Neural cell (in vitro differentiated cells): Measurements from ENCODE around the gene ADM. TPM values are rescaled to one million over a fixed set of nuclear protein-coding genes. Genes with fewer than 3 reads are reported as not detected.

ENCODE experiments used
- H2AFZ ChIP-seq: fragments of 200-600, 300-800 bp; sonication (generic), shearing (Covaris generic); 2 replicates; pipeline ENCODE4 v1.6.0; 2014; ENCODE audit warnings: low read depth, mild to moderate bottlenecking, antibody characterized with exemption, low read length, moderate library complexity
- H3F3A ChIP-seq: fragments of 200-600 bp; shearing (Covaris generic); 2 replicates; pipeline ENCODE4 v1.6.1; 2016; ENCODE audit warnings: mild to moderate bottlenecking, moderate library complexity, mixed read lengths, antibody characterized with exemption, low read length; ENCODE audit not compliant: insufficient read depth, poor library complexity, severe bottlenecking
- H3K27ac ChIP-seq: fragments of 200-600, 300-800 bp; sonication (generic), shearing (Covaris generic); 2 replicates; pipeline ENCODE4 v1.5.1; 2014; ENCODE audit warnings: mild to moderate bottlenecking, low read length, moderate library complexity
- H3K27me3 ChIP-seq: fragments of 300-800, 200-600 bp; sonication (generic), shearing (Covaris generic); 2 replicates; pipeline ENCODE4 v1.6.0; 2014; ENCODE audit warnings: mild to moderate bottlenecking, low read depth, low read length, moderate library complexity; ENCODE audit not compliant: insufficient read depth
- H3K36me3 ChIP-seq: fragments of 300-800, 200-600 bp; sonication (generic), shearing (Covaris generic); 2 replicates; pipeline ENCODE4 v1.5.1; 2014; ENCODE audit warnings: mild to moderate bottlenecking, antibody characterized with exemption, low read length, moderate library complexity; ENCODE audit not compliant: insufficient read depth
- H3K4me2 ChIP-seq: fragments of 300-800, 200-600 bp; sonication (generic), shearing (Covaris generic); 2 replicates; pipeline ENCODE4 v1.6.0; 2014; ENCODE audit warnings: mild to moderate bottlenecking, low read length
- H3K4me3 ChIP-seq: fragments of 300-800, 200-600 bp; sonication (generic), shearing (Covaris generic); 2 replicates; pipeline ENCODE4 v1.5.1; 2014; ENCODE audit warnings: mild to moderate bottlenecking, low read length, moderate library complexity
- H3K79me2 ChIP-seq: fragments of 200-600 bp; shearing (Covaris generic); replicated peaks from 2 replicates; pipeline ENCODE4 v1.6.0; 2014; ENCODE audit warnings: mild to moderate bottlenecking, low read length, moderate library complexity; ENCODE audit not compliant: insufficient read depth
- H3K9ac ChIP-seq: fragments of 300-800, 200-600 bp; sonication (generic), shearing (Covaris generic); 2 replicates; pipeline ENCODE4 v1.6.1; 2016; ENCODE audit warnings: mild to moderate bottlenecking, low read length, mixed read lengths
- H3K9me2 ChIP-seq: fragments of 200-600 bp; shearing (Covaris generic); 2 replicates; pipeline ENCODE4 v1.6.1; 2016; ENCODE audit warnings: mild to moderate bottlenecking, low read length, mixed read lengths; ENCODE audit not compliant: insufficient read depth
- H3K9me3 ChIP-seq: fragments of 200-600, 300-800 bp; sonication (generic), shearing (Covaris generic); 2 replicates; pipeline ENCODE4 v1.6.1; 2016; ENCODE audit warnings: mild to moderate bottlenecking, mixed run types, low read length, moderate library complexity, mixed read lengths
- H4K20me1 ChIP-seq: fragments of 200-600 bp; shearing (Covaris generic); 2 replicates; pipeline ENCODE4 v1.6.1; 2016; ENCODE audit warnings: mild to moderate bottlenecking, mixed run types; ENCODE audit not compliant: insufficient read depth
- CTCF ChIP-seq: fragments of 450-650 bp; IDR thresholded peaks from 2 replicates; pipeline ENCODE4 v1.5.1; 2014; ENCODE audit warnings: antibody characterized with exemption, mild to moderate bottlenecking, moderate library complexity; ENCODE audit not compliant: poor library complexity, severe bottlenecking
- EP300 ChIP-seq: fragments of 450-650 bp; conservative IDR thresholded peaks from 2 replicates; pipeline ENCODE4 v1.6.1; 2014; ENCODE audit warnings: antibody characterized with exemption, mild to moderate bottlenecking, moderate library complexity; ENCODE audit not compliant: poor library complexity, severe bottlenecking
- EZH2 ChIP-seq: fragments of 200-600, 300-800 bp; shearing (Covaris generic), sonication (generic); IDR thresholded peaks from 2 replicates; pipeline ENCODE4 v1.6.1; 2014; ENCODE audit warnings: antibody characterized with exemption, low read length, borderline replicate concordance, mild to moderate bottlenecking; ENCODE audit not compliant: insufficient read depth, poor library complexity, severe bottlenecking
- MXI1 ChIP-seq: fragments of 450-650 bp; conservative IDR thresholded peaks from 2 replicates; pipeline ENCODE4 v1.6.1; 2014; ENCODE audit warnings: antibody characterized with exemption, mild to moderate bottlenecking; ENCODE audit not compliant: poor library complexity, severe bottlenecking
- POLR2AphosphoS5 ChIP-seq: IDR thresholded peaks from 2 replicates; pipeline ENCODE4 v1.6.1; 2012
- RAD21 ChIP-seq: fragments of 450-650 bp; conservative IDR thresholded peaks from 2 replicates; pipeline ENCODE4 v1.6.1; 2014; ENCODE audit warnings: antibody characterized with exemption, mild to moderate bottlenecking, moderate library complexity
- REST ChIP-seq: IDR thresholded peaks from 2 replicates; pipeline ENCODE4 v1.6.1; 2012; ENCODE audit warnings: borderline replicate concordance
- SMC3 ChIP-seq: fragments of 450-650 bp; conservative IDR thresholded peaks from 2 replicates; pipeline ENCODE4 v1.6.1; 2014; ENCODE audit warnings: antibody characterized with exemption, mild to moderate bottlenecking, moderate library complexity; ENCODE audit not compliant: poor library complexity
- TAF1 ChIP-seq: IDR thresholded peaks from 2 replicates; pipeline ENCODE4 v1.6.1; 2012; ENCODE audit warnings: low read depth
- polyA plus RNA-seq: library from polyadenylated mRNA; depleted of rRNA; stranded (reverse); fragments of >200 nt; gene quantifications from 2 replicates; pipeline ENCODE4 v1.2.3, GENCODE V29; 2014

Gene ADM
- polyA plus RNA-seq, 1 donor from 2014 or later, result 1.6 TPM

GRCh38 chr11:10326012-10326964 lies 21.4 kb downstream of the ADM start:
- Histone ChIP-seq H3K27me3 (no peaks in the 10 kb centered on the region), H3K9me2 (no peaks in the 10 kb centered on the region), H3F3A (no peaks in the 10 kb centered on the region), H3K4me2 (no peak overlapping the region), H3K4me3 (no peak overlapping the region), H3K9ac (no peak overlapping the region), H4K20me1 (no peaks in the 10 kb centered on the region), H3K36me3 (no peaks in the 10 kb centered on the region), H3K79me2 (no peaks in the 10 kb centered on the region), H3K9me3 (no peaks in the 10 kb centered on the region), H2AFZ (no peak overlapping the region), H3K27ac (no peak overlapping the region)
- no peak for TF ChIP-seq POLR2AphosphoS5
- TF ChIP-seq SMC3, result no peak

GRCh38 chr11:10327254-10327653 lies 22.4 kb downstream of the ADM start:
- H3K27ac ChIP-seq, result no peak overlapping the region
- TF ChIP-seq REST, result no peak
- TF ChIP-seq TAF1, result no peak
- no peak for TF ChIP-seq EP300
- no peak for TF ChIP-seq CTCF
- no peak for TF ChIP-seq RAD21
- TF ChIP-seq EZH2, result no peak
- TF ChIP-seq SMC3, result no peak
- TF ChIP-seq POLR2AphosphoS5, result no peak
- TF ChIP-seq MXI1, result no peak
- no peaks in the 10 kb centered on the region for H4K20me1 ChIP-seq
- H3K79me2 ChIP-seq, result no peaks in the 10 kb centered on the region
- H3K36me3 ChIP-seq, result no peaks in the 10 kb centered on the region
- no peak overlapping the region for H3K4me2 ChIP-seq
- no peak overlapping the region for H2AFZ ChIP-seq
- H3K4me3 ChIP-seq, result no peak overlapping the region
- H3K9me3 ChIP-seq, result no peaks in the 10 kb centered on the region
- H3K9ac ChIP-seq, result no peak overlapping the region
- H3F3A ChIP-seq, result no peaks in the 10 kb centered on the region
- no peaks in the 10 kb centered on the region for H3K27me3 ChIP-seq
- H3K9me2 ChIP-seq, result no peaks in the 10 kb centered on the region
